Activated CD4-positive, alpha-beta T cell treated with anti-CD3 and anti-CD28 coated beads, Interleukin-2, amount 50 U/mL, for 1 hour (primary cell): ENCODE measurements around the gene HBD.

Source experiments
- DNase-seq: peaks from one replicate; pipeline ENCODE4 v3.0.0-alpha.2; 2020

The HBD gene

DNA sequence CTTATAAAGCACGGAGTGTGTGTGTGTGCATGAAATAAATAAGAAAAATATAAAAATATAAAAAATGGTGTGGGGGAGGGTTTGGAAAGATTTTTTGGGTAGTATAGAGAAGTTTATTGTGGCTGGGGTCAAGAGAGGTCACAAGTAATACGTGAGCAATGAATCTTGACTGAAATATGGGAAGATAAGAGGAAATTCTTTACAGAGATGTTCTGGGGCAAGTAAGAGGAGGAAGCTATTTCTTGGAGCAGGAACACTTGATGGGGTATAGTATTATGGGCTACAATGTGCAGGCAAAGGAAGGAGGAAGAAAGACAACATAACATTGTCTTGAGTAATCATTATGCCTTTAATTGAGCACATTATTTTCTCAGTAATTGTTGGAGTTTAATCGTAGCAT is 2.1 kb downstream of the HBD start:
- DNase-seq = no peak

DNA sequence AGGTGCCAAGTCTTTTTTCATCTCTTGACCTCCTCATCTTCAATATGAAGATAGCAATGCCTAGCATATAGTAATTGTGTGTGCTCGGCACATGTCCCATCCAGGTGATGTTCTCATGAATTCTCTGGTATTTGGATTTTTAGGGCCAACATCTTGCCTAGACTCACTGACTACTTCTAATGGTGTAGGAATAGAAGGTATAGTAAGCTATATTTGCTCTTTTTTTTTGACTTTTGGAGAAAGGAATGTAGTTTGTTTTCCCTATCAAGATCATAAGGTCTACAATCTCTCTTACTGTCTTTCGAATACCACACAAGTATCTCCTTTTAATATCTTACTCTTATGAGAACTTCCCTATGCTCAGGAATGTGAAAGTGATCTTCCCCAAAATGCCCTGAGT is 3.2 kb downstream of the HBD start:
- no peak for DNase-seq

DNA sequence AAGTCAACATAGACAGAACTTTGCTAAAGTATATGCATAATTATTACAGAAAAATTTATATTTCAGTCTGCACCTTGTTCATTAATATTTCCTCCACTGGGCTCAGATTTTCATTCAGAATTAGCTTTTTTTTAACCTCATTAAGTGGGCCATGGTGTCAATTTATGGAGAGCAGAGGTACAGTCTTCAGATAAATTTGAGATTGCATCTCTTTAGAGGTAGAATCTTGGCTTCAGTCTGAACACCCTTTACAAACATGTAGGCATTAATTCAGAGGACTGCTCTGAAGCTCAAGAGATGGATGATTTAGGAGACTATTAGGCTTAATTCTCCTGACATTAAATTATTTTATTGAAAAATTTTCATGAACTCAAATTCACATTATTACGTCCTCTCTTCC is 4.0 kb downstream of the HBD start:
- no peak for DNase-seq

DNA sequence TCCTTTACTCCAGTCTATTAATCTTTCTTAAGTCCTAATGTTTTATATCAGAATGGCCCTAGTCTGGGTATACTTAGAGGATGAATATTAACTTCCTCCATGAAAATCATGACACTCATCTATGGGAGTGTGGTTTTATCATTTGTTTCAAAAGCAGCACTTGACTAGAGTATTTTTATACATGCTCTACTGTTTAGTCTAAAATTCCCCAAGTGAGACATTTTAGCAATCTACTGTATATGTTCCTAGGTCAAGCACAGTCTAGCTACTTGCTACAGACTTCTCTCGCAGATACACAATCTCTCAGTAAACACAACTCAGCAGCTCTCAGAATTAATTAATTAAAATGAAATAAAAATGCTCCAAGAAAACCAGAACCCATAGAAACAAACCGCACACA is 4.5 kb downstream of the HBD start:
- no peak for DNase-seq

DNA sequence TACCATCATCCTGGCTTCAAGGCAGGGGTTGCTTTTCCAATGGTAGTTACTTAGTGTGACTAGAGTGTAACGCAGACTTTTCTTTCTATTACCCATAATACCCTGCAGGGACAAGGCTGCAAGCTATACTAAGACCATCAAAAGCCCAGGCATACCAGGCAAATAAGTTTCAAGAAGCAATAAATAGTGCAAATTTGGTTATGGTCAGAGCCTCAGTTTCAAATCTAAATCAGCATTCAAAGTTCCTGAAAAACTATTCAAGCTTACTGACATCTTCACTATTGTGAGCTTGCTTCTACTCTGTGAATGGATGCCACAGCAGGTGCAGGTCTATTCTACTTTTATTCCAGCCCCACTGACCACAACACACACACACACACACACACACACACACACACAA is 4.9 kb downstream of the HBD start:
- no peak for DNase-seq

DNA sequence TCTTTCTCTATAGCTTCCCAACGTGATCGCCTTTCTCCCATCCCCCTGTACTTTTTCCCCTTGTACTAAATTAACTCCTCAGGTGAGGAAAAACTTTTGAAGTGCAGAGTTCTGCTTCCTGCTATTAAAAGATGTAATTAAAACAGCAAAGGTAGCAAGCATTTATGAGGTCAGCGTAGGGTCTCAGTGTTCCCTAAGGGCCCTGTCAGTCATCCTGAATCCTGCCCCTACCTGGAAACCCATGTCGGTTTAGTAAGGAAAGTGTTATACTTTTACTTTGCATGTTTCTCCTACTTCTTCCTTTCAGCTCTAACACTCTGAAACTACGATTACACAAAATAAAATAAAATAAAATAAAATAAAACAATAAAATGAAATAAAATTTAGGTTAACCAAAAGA is 6.2 kb downstream of the HBD start:
- DNase-seq = no peak

DNA sequence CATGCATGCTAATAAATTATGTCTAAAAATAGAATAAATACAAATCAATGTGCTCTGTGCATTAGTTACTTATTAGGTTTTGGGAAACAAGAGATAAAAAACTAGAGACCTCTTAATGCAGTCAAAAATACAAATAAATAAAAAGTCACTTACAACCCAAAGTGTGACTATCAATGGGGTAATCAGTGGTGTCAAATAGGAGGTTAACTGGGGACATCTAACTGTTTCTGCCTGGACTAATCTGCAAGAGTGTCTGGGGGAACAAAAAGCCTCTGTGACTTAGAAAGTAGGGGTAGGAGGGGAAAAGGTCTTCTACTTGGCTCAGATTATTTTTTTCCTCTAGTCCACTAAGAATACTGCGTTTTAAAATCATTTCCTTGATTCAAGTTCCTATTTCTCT is 6.6 kb downstream of the HBD start:
- DNase-seq = no peak

DNA sequence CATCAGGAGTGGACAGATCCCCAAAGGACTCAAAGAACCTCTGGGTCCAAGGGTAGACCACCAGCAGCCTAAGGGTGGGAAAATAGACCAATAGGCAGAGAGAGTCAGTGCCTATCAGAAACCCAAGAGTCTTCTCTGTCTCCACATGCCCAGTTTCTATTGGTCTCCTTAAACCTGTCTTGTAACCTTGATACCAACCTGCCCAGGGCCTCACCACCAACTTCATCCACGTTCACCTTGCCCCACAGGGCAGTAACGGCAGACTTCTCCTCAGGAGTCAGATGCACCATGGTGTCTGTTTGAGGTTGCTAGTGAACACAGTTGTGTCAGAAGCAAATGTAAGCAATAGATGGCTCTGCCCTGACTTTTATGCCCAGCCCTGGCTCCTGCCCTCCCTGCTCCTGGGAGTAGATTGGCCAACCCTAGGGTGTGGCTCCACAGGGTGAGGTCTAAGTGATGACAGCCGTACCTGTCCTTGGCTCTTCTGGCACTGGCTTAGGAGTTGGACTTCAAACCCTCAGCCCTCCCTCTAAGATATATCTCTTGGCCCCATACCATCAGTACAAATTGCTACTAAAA is 7.5 kb downstream of the HBD start, which contains the start of gene HBB:
HBB (minus strand) TSS at position 340 of the 579 bp plus-strand sequence; CDS start at position 290, 50 bp downstream.
- DNase-seq = no peak

DNA sequence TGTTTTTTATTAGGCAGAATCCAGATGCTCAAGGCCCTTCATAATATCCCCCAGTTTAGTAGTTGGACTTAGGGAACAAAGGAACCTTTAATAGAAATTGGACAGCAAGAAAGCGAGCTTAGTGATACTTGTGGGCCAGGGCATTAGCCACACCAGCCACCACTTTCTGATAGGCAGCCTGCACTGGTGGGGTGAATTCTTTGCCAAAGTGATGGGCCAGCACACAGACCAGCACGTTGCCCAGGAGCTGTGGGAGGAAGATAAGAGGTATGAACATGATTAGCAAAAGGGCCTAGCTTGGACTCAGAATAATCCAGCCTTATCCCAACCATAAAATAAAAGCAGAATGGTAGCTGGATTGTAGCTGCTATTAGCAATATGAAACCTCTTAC is 8.8 kb downstream of the HBD start:
- DNase-seq = no peak

DNA sequence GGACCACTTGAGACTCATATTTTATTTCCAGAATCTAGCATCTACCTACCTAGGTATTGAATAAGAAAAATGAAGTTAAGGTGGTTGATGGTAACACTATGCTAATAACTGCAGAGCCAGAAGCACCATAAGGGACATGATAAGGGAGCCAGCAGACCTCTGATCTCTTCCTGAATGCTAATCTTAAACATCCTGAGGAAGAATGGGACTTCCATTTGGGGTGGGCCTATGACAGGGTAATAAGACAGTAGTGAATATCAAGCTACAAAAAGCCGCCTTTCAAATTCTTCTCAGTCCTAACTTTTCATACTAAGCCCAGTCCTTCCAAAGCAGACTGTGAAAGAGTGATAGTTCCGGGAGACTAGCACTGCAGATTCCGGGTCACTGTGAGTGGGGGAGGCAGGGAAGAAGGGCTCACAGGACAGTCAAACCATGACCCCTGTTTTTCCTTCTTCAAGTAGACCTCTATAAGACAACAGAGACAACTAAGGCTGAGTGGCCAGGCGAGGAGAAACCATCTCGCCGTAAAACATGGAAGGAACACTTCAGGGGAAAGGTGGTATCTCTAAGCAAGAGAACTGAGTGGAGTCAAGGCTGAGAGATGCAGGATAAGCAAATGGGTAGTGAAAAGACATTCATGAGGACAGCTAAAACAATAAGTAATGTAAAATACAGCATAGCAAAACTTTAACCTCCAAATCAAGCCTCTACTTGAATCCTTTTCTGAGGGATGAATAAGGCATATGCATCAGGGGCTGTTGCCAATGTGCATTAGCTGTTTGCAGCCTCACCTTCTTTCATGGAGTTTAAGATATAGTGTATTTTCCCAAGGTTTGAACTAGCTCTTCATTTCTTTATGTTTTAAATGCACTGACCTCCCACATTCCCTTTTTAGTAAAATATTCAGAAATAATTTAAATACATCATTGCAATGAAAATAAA is 9.5 kb downstream of the HBD start:
- no peak for DNase-seq

DNA sequence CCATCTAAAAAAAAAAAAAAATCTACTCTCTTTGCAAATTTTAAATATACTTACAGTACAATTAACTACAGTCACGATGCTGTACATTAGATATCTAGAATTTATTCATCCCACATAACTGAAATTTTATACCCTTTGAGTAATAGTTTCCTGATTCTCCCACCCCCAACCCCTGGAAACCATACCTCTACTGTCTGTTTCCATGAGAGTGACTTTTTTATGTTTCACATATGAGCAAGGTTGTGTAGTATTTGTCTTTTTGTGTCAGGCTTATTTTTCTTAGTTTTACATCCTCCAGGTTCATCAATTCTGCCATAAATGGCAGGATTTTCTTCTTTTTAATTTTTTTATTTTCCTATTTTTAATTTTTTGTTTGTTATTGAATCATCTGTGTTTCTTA is 10.6 kb downstream of the HBD start:
- DNase-seq = no peak

DNA sequence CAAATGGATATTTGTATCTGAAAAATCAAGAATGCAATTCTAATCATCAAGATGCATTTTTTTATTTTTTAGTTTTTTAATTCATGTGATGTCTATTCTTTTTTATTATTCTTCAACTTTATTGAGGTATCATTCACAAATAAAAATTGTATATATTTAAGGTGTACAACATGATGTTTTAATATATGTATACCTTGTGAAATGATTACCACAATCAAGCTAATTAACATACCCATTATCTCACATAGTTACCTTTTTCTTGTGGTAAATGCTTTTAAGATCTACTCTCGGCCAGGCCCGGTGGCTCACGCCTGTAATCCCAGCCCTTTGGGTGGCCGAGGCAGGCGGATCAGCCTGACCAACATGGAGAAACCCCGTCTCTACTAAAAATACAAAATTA is 11.1 kb downstream of the HBD start:
- DNase-seq = no peak

DNA sequence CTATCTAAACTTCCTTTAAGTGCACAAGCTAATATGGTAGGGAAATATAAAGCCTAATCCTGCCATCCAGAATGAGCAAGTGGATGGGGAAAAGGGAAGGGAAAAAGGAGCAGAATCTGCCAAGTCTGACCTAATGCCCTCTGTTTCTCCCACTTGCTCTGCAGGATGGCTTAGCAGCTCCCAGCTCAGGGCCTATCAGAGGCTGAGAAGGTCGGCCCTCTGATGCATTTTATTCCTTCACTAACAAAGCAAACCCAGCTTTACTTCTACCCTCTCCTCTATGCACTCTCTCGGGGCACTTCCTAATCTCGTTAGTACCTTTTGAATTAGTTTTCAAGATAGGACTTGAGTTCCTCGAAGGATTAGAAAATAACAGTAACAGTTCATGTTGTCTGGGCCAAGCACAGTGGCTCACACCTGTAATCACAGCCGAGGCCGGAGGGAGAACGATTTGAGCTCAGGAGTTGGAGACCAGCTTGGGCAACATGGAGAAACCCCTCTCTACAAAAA is 23.9 kb downstream of the HBD start:
- no peak for DNase-seq

DNA sequence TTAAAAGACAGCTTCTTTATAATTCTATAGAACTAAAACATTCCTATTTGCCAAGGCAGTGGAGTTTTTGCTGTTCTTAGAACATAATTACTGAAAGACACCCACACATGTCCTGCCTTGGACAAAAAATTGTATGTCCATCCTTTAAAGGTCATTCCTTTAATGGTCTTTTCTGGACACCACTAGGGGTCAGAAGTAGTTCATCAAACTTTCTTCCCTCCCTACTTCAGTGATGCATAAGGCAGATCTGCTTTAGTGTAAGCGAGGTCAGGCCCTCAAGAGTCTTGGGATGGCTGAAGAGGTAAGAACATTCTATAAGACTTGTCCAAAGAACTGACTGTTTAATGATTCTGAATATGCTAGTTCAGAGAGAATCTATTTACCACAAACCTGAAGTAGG is 29.5 kb downstream of the HBD start:
- DNase-seq = no peak

DNA sequence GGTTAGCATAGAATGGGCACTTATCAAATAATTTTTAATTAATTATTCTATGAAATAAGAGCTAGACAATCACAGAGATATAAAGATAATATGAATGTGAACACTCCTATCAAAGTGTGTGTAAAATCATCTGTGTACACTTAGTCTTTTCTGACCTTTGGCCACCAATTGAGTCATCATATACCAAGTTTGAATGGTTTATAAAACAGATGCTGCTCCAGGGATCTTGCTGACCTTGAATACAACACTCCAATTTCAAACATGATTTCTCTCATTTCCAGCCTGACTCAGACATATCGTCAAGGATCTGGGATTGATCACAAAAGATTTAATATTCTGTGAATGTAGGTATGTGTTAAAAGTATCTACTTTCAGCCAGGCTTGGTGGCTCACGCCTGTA is 30.9 kb downstream of the HBD start:
- no peak for DNase-seq

DNA sequence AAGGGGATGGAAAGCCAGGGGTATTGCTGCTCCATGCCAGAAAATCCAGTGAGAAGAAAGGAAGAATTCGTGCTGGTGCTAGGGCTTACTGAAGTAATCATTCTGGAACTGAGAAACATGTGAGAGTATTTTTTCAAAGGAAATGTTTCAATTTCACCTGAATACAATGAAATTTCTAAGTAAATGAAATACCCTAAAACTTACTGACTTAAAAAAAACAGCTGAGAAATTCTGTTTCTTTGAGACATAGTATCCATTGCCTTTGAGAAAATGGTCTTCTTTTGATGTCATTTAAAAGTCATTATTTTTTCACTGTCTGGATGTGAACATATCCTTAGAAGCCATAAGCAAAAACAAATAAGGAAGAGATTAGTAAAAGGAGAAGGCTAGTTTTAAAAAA is 33.7 kb downstream of the HBD start, which contains the start of gene OR51V1:
OR51V1 (minus strand) TSS at position 101 of the 400 bp plus-strand sequence; CDS start at position 101, 0 bp downstream.
- no peak for DNase-seq

DNA sequence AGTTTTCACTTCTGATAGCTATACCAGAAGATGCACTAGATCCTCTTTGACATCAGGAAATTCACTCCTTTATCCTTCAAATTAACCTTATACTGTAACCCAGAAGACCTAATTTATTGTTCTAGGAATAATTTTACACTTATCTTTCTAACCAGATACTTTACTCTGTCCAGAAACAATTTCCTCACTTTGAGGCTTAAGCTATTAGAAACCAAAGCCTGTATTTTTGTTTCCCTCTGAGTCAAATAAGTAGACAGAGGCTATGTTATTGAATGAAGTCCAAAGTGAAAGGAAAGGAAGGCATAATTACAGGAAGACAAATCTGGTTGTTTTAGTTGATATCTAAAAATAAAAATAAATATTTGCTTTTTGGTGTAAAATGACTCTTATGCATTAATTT is 36.0 kb downstream of the HBD start:
- DNase-seq = no peak

DNA sequence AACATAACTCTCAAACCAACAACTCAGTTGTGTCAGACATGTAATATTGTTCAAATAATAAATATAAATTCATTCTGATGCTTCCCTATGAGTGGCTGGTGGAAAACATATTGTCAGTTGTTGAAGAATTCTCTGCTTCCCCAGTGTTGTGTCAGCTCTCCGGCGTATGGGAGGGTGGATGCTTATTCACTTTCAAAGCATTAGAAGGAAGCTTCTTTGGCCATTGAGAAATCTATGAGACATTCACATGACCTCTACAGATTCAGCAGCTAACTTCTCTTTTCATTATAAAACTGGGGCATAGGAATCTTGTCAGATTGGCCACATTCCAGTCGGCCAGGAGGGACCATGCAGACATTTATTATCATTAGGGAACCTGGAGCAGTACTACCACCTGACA is 36.7 kb downstream of the HBD start:
- DNase-seq = no peak

DNA sequence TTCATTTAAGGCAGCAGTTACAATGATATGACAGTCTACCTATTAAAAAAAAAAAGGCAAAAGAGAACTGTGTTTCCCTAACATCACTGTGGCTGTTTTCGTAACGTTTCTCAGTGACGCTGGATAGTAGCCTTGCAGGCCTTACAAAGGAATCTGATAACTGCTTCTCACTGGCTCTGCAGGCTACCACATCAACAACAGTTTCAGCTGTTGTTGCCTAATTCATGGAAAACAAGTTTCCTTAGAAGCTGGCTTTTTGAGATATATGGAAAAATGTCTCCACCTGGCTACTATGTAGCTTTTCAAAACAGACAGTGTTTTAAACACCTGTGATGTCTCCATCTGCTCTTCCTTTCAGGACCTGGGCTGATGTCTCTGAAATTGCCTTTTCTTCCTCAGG is 37.6 kb downstream of the HBD start:
- no peak for DNase-seq

DNA sequence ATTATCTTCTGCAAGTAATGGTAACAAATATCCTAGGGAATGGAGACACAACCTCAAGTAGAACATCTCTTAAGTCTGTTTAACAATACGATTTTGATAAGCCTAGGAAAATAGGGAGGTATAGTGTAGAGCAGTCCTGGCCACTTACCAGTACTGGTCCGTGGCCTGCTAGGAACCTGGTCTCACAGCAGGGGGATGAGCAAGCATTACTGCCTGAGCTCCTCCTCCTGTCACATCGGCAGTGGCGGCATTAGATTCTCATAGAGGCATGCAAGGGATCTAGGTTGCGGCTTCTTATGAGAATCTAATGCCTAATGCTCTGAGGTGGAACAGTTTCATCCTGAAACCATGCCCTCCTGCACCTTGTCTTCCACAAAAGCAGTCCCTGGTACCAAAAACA is 38.2 kb downstream of the HBD start:
- no peak for DNase-seq

DNA sequence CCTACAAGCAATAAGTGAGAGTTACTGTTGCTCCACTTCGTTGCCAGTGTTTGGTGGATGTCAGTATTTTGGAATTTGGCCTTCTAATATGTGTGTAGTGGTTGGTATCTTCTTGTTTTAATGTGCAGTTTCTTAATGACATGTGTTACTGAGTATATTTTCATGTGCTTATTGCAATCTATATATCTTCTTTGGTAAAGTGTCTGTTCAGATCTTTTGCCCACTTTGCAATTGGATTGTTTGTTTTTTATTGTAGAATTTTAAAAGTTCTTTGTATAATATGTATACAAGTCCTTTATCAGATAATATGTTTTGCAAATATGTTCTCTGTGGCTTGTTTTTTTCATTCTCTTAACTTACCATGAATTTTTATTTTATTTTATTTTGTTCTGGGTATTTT is 41.5 kb downstream of the HBD start:
- DNase-seq = no peak

DNA sequence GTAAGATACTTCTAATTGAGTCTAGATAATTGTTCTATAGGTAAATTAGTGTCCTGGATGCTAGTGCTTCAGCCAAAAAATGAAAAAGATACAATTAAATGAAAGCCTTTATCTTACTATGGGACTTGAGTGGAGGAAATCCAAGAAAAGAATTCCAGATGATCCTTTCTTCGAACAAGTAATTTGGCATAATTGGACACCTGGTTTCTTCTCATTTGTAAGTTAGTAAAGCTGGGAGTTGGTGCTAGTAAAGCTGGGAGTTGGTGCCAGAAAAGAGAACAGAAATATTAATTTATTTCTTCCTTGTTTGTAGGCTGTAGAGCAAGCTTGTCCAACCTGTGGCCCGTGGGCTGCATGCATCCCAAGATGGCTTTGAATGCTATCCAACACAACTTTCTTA is 46.1 kb downstream of the HBD start:
- no peak for DNase-seq
